ENCODE results near the gene CALCB.

The CALCB gene

DNA sequence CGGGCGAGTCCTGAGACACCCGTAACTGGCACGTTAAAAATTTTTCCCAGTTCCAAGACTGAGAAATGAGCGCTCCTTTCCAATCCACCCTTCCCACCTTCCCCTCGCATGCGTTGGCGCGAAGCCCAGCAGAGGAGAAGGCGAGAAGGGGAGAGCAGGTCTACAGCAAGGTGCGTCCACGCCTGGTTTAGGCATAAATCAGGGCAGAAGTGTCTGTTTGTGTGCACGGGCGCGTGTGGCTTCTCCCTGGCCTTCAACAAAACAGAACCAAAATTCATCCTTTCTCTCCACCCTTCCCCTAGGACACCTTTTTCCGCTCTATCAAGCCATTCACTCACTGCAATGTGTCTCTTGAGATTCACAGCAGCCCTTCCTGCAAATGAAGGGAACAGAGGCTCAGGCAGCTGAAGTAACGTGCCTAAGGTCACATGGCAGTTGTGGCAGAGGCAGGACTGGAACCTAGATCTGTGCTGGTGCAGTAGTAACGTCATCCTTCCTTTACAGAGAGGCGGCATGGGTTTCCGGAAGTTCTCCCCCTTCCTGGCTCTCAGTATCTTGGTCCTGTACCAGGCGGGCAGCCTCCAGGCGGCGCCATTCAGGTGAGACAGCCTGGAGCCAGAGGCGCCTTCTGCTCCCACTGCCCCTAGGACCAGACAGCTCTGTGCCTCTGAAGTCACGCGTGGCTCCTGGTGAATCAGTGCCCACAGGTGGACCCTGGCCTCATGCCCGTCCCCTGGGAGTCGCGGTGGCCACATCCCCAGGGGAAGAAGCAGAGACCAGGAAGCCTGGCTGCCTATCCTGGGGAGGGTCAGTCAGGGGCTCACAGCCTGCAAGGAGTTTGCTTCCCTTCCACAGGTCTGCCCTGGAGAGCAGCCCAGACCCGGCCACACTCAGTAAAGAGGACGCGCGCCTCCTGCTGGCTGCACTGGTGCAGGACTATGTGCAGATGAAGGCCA is 1.1 kb downstream of the CALCB start:
- peak; percentile 43 to 87 (median 60) for DNase-seq (ENCODE audit: low read depth in 3 of 3, low spot score in 1 of 3)

GRCh38 chr11:15075162-15075526 is 1.8 kb downstream of the CALCB start:
- DNase-seq (ENCODE audit: low read depth in 3 of 3, low spot score in 1 of 3): no peak

DNA sequence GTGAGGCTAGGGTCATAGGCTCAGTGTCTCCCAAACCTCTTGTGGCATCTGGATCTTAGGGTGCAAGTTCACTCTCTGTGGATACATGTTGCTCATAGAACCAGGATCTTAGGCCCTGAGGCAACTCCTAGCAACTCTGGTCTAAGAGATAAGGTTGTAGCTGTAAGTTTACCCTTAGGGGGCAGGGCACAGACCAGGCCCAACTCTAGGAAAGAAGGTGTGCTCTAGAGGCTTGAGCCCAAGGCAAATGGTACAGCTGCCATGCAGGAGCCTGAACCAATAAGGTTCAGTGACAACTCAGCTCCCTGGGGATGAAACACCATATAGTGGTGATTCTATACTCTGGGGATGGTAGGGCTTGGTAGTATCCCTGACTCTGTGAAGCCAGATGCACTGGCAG is 17.8 kb downstream of the CALCB start:
- no peak for DNase-seq (ENCODE audit: low read depth in 3 of 3, low spot score in 1 of 3)

DNA sequence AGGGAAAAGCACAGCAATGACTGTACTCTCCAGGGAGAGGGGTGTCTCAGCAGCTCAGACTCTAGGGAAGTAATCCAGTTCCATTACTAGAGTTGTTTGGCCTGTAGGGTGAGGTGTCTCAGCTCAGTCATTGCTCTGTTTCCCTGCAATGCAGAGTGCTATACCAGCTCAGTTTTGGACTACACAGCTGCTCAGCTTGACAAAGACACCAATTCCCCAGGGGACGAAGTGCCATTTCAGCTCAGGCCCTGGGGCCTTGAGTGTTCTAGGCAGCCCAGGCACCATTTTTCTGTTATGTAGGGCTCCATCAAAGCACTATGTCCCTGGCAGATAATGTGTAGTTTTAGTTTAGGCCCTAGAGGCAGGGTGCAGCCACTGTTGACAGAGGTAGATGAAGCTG is 18.2 kb downstream of the CALCB start:
- DNase-seq (ENCODE audit: low read depth in 3 of 3, low spot score in 1 of 3): no peak

GRCh38 chr11:15093432-15093831 is 20.0 kb downstream of the CALCB start:
- no peak for DNase-seq (ENCODE audit: low read depth in 3 of 3, low spot score in 1 of 3)

DNA sequence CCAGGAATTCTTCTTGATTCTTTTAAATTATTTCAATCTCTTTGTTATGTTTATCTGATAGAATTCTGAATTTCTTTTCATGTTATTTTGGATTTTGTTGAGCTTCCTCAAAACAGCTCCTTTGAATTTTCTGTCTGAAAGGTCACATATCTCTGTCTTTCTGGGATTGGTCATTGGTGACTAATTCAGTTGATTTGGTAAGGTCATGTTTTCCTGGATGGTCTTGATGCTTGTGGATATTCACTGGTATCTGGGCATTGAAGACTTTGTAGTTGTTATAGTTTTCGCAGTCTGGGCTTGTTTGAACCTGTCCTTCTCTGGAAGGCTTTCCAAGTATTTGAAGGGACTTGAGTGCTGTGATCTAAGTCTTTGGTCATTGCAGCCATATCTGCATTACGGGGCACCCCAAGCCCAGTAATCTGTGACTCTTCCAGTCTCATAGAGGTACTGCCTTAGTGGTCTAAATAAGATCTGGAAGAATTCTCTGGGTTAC is 22.4 kb downstream of the CALCB start:
- no peak for DNase-seq (ENCODE audit: low read depth in 3 of 3, low spot score in 1 of 3)

GRCh38 chr11:15097411-15097810 is 24.0 kb downstream of the CALCB start:
- no peak for DNase-seq (ENCODE audit: low read depth in 3 of 3, low spot score in 1 of 3)

- DNase-seq (ENCODE audit: low read depth in 3 of 3, low spot score in 1 of 3): no peak
Measured at GRCh38 chr11:15099267-15099666, 25.9 kb downstream of the CALCB start.

- DNase-seq (ENCODE audit: low read depth in 3 of 3, low spot score in 1 of 3): peak in 1 of 3 donors; percentile 21
Measured at GRCh38 chr11:15101072-15101709, 27.8 kb downstream of the CALCB start.

DNA sequence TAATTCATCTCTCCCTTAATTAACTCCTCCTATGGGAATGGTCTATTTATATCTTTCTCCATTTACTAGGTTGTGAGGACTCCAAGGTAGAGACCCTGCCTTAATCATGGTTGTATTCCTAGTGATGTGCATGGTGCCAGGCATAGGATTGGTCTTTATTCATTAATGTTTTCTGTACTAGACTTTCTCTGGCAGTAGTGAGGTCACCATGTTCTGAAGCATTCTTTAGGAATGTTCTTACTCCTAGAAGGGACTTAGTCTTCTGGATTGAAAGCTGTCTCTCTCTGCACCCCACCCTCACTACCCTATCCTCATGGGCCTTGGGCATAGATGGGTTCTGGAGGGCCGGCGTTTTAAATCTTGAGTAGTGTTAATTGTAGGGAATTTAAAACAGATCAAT is 30.8 kb downstream of the CALCB start:
- DNase-seq (ENCODE audit: low read depth in 3 of 3, low spot score in 1 of 3): no peak

DNA sequence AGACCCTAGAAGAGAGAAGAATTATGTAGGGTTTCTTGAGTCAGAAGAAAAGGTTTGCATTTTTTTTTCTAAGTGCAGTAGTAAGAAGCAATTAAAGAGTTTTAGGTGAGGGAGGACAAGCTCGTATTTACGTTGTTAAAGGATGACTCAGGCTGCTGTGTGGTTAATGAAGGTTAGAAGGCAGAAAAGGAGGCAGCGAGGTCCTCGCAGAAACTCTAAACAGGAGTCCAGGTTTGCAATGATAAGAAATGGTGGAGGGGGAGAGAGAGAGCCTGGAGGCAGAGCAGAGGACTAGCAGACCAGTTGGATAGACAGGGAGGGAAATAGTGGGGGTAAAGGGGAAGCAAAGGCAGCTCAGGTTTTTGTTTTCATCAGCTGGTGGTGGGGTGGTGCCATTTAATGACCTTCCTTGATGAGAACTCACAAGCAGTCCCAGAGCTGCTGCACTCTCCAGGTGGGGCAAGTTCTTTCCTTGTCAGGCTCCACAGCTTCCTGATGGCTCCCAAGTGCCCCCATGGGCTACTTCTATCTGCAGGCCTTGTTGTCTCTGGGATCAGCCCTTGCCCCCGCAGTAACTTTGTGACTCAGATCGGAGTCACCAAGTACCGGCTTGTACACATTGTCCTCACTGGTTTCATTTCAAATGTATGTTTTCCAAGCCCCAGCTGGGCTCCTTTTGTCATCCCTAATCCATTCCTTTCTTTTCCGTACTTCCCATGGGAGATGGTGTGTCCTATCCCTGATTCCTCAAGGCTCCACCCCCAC is 33.0 kb downstream of the CALCB start:
- DNase-seq (ENCODE audit: low read depth in 3 of 3, low spot score in 1 of 3): no peak

GRCh38 chr11:15107730-15108515 is 34.5 kb downstream of the CALCB start:
- no peak for DNase-seq (ENCODE audit: low read depth in 3 of 3, low spot score in 1 of 3)

DNA sequence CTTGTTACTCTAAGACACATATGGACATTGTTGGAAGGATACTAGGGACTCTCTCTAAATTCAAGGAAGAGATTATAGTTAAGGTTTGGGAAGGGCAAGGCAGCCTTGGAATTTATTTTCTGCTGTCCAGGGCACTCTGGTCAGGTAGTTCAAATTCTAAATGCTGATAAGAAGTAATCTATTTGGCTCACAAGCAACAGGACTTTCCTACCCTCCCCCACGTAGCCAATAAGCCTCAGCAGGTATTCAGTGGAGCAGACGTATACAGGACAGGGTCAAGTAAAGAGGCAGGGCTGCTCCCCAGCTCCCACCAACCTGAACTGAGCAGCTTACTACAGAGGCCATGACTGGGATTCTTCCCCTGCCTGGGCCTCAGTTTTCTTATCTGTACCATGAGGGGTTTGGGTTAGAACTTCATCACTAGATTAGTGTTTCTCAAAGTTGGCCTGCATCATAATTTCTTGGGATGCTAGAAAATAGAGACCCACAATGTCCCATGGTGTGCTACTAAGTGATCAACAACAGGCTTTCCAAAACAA is 35.3 kb downstream of the CALCB start:
- DNase-seq (ENCODE audit: low read depth in 3 of 3, low spot score in 1 of 3): no peak

GRCh38 chr11:15109602-15110001 is 36.2 kb downstream of the CALCB start:
- no peak for DNase-seq (ENCODE audit: low read depth in 3 of 3, low spot score in 1 of 3)

GRCh38 chr11:15111215-15111614 is 37.8 kb downstream of the CALCB start:
- no peak for DNase-seq (ENCODE audit: low read depth in 3 of 3, low spot score in 1 of 3)

DNA sequence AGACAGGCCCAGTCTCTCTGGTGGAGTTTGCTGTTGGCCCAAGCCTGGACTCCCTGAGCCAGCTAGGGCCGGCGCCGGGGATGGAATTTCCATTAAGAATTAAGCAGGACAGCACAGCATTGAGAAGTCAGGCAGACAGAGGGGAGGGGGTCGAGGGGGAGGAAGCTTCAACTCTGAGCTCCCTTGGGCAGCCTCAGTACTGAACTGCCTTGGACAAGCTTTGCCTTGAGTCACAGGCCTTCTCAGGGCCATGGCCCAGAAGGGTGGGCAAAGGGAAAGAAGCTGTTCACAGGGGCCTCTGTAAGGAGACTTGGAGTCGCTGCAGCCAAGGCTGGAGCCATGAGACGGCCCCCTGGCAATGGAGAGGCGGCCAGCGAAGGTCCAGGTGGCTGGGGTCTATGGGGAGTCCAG is 38.7 kb downstream of the CALCB start:
- no peak for DNase-seq (ENCODE audit: low read depth in 3 of 3, low spot score in 1 of 3)

DNA sequence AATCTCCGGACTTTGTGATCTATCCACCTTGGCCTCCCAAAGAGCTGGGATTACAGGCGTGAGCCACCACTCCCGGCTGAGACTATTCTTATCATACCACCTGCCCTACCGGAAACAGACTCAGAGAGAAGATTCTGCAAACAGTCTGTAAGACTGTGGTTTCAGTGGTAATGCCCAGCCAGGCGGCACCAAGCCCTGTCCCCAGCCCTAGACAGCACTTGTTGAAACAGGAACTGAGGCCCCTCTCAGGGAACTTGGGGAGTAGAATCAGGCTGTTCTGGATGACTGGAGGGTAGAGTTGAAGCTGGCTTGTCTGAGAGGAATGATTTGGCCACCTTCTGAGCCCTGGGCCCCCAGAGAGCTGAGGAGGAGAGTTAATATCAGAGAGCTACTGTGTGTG is 40.0 kb downstream of the CALCB start:
- no peak for DNase-seq (ENCODE audit: low read depth in 3 of 3, low spot score in 1 of 3)

- DNase-seq (ENCODE audit: low read depth in 3 of 3, low spot score in 1 of 3): no peak
Measured at GRCh38 chr11:15114501-15115475, 41.4 kb downstream of the CALCB start, which contains the start of gene INSC. TSS of gene INSC (plus strand) at chr11:15114923. CDS start at chr11:15149175, 34,252 bp downstream.

DNA sequence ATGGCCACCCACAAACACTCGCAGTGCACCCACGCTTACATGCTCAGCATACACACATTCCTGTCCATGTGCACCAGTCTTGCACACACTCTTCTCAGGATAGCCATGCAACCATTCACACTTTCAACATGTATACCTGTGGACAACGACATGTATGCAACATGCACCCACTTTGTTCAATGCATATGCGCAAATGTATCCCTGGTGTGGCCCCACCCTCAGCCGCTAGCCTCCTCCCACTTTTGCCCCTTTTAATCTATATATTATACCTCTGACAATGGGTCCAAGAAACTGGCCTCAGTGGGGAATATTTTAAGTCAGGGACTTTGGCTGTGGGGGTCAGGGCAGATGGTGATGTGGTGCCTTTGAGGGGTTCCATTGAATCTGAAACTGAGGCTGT is 42.3 kb downstream of the CALCB start:
- DNase-seq (ENCODE audit: low read depth in 3 of 3, low spot score in 1 of 3): no peak
